Panc1 (cell line): ENCODE measurements around the gene SUGCT. TPM values are rescaled to one million over a fixed set of nuclear protein-coding genes. Genes with fewer than 3 reads are reported as not detected.

Source experiments
- ATAC-seq: fragments of 200-7000 bp; cut with Tn5 transposase; 2 replicates; pipeline ENCODE4 v1.9.1; 2020; ENCODE audit warnings: mild to moderate bottlenecking, moderate library complexity
- BruUV-seq: library from RNA; stranded (reverse); fragments of 400-500 nt; replicated peaks from 2 replicates; lab custom pipeline; 2021; lab: Mats Ljungman, UMichigan
- CTCF ChIA-PET: fragments of 300-600 bp; sonication (Branson Sonifier 250); formaldehyde crosslinking; loops from one replicate; lab custom pipeline; 2022; ENCODE audit warnings: antibody characterized with exemption; lab: Charles Lee
- POLR2A ChIA-PET: fragments of 300-600 bp; sonication (Branson Sonifier 250); formaldehyde crosslinking; loops from one replicate; lab custom pipeline; 2022; ENCODE audit warnings: antibody characterized with exemption; lab: Charles Lee
- DNase-seq: peaks from one replicate; pipeline ENCODE4 v3.0.0-alpha.2; 2010; ENCODE audit warnings: low read depth, low spot score
- H3K27ac ChIP-seq: 2 replicates; pipeline ENCODE4 v1.5.1; 2011; ENCODE audit warnings: mild to moderate bottlenecking, low read length, inconsistent platforms
- H3K27me3 ChIP-seq: fragments of 200-500 bp; sonication (Bioruptor generic); 2 replicates; pipeline ENCODE4 v1.6.0; 2014; ENCODE audit warnings: low read length, inconsistent platforms; ENCODE audit not compliant: control insufficient read depth, insufficient read depth
- H3K36me3 ChIP-seq: fragments of 200-500 bp; sonication (Bioruptor generic); 2 replicates; pipeline ENCODE4 v1.5.1; 2014; ENCODE audit warnings: inconsistent platforms, mild to moderate bottlenecking, low read length, moderate library complexity; ENCODE audit not compliant: control insufficient read depth, insufficient read depth
- H3K4me1 ChIP-seq: 2 replicates; pipeline ENCODE4 v1.5.1; 2011; ENCODE audit warnings: inconsistent platforms, mild to moderate bottlenecking, low read length, moderate library complexity; ENCODE audit not compliant: control insufficient read depth, insufficient read depth
- H3K4me3 ChIP-seq, 2 experiments: 2 replicates each; pipeline ENCODE4 v1.5.1; 2011 to 2012; ENCODE audit warnings: low read depth in 2 of 2, low read length in 2 of 2, mild to moderate bottlenecking in 2 of 2, inconsistent platforms in 1 of 2, moderate library complexity in 1 of 2
- H3K9me3 ChIP-seq: fragments of 200-500 bp; sonication (Bioruptor generic); 2 replicates; pipeline ENCODE4 v1.5.1; 2014; ENCODE audit warnings: low read depth, mild to moderate bottlenecking, inconsistent platforms, low read length, moderate library complexity; ENCODE audit not compliant: control insufficient read depth, insufficient read depth
- CTCF ChIP-seq: fragments of 450-650 bp; IDR thresholded peaks from 2 replicates; pipeline ENCODE4 v1.5.1; 2017; ENCODE audit warnings: mild to moderate bottlenecking
- POLR2AphosphoS5 ChIP-seq: IDR thresholded peaks from 2 replicates; pipeline ENCODE4 v1.6.1; 2012; ENCODE audit warnings: mild to moderate bottlenecking, low read depth, low read length, moderate library complexity
- REST ChIP-seq, 2 experiments: IDR thresholded peaks; 2 replicates each; pipeline ENCODE4 v1.6.1; 2011 to 2012; ENCODE audit warnings: low read depth in 2 of 2, control low read depth in 1 of 2, low read length in 1 of 2, mild to moderate bottlenecking in 1 of 2, moderate library complexity in 1 of 2; ENCODE audit not compliant: insufficient read depth in 1 of 2
- SIN3A ChIP-seq: IDR thresholded peaks from 2 replicates; pipeline ENCODE4 v1.6.1; 2012; ENCODE audit warnings: low read depth, mild to moderate bottlenecking, low read length, moderate library complexity, borderline replicate concordance; ENCODE audit not compliant: insufficient read depth
- TCF7L2 ChIP-seq: IDR thresholded peaks from 2 replicates; pipeline ENCODE4 v1.6.1; 2011; ENCODE audit warnings: mild to moderate bottlenecking, low read depth, low read length, inconsistent platforms
- in situ Hi-C: cut with HindIII; loops from 2 replicates; pipeline ENCODE4 v1.10.0; 2016; ENCODE audit warnings: low sequenced_read_pairs, low pct_unique_long_range_greater_than_20kb
- intact Hi-C: fragments of 100-400 bp; cut with micrococcal nuclease; formaldehyde crosslinking; loops from one replicate; pipeline ENCODE4 v1.10.0; 2022; ENCODE audit not compliant: unreplicated experiment
- total RNA-seq: library from RNA; stranded (reverse); gene quantifications from one replicate; pipeline ENCODE4 v1.2.1, GENCODE V29; 2021; ENCODE audit not compliant: unreplicated experiment

SUGCT gene
- total RNA-seq, 1 experiment from 2014 or later, result 3.1 TPM

- in situ Hi-C loops, result no loop called here
- DNase-seq, result no peak
- Histone ChIP-seq H3K4me1 (peaks cover 10% of the 10 kb centered on the region; the same call in 1 of the 2 replicates), H3K9me3 (no peaks in the 10 kb centered on the region), H3K27ac (peak overlapping the region; percentile 95), H3K4me3 (peak overlapping the region; percentile 71 to 79), H3K27me3 (no peaks in the 10 kb centered on the region), H3K36me3 (no peaks in the 10 kb centered on the region; the same call in none of the 2 replicates)
- BruUV-seq, result TSS peak; percentile 84
- peak; percentile 80 for ATAC-seq
- CTCF ChIA-PET, result interaction anchor here (0.6 kb wide), 3 partner anchors 23 to 1476 kb away, joined by 3 to 14 read pairs (median 5); no protein-coding TSS in a partner anchor
- TF ChIP-seq SIN3A (no peak), REST (IDR thresholded peaks at IDR 0.05; ENCODE audit: insufficient read depth in 1 of 2, low read depth in 2 of 2, low read length in 1 of 2) (no peak), TCF7L2 (no peak), CTCF (no peak), POLR2AphosphoS5 (no peak)
- POLR2A ChIA-PET, result interaction anchor here (0.6 kb wide), 1 partner anchor 16 kb away, joined by 3 read pairs; no protein-coding TSS in a partner anchor
- intact Hi-C loops, result no loop called here
Observed at GRCh38 chr7:40133561-40134427, 1.0 kb upstream of the SUGCT start.

- POLR2A ChIA-PET, result no interaction called here
- peak overlapping the region; percentile 95 for H3K27ac ChIP-seq
Observed at GRCh38 chr7:40135317-40135610, 459 bp downstream of the SUGCT start.

More at GRCh38 chr7:40135317-40135610, 459 bp downstream of the SUGCT start:
- no peak for DNase-seq
- Histone ChIP-seq H3K4me3 (peak overlapping the region; percentile 71 to 79), H3K4me1 (peaks cover 10% of the 10 kb centered on the region; the same call in 1 of the 2 replicates), H3K36me3 (no peaks in the 10 kb centered on the region; the same call in none of the 2 replicates), H3K9me3 (no peaks in the 10 kb centered on the region), H3K27me3 (no peaks in the 10 kb centered on the region)
- no TSS peak for BruUV-seq
- no peak for TF ChIP-seq CTCF
- no peak for TF ChIP-seq POLR2AphosphoS5
- no peak for TF ChIP-seq SIN3A
- no peak for TF ChIP-seq REST (IDR thresholded peaks at IDR 0.05; ENCODE audit: insufficient read depth in 1 of 2, low read depth in 2 of 2, low read length in 1 of 2)
- TF ChIP-seq TCF7L2, result no peak
- intact Hi-C loops (no loop called here), in situ Hi-C loops (no loop called here)
- CTCF ChIA-PET, result interaction anchor here (0.6 to 0.7 kb wide), 2 partner anchors 22 to 29 kb away, joined by 3 to 5 read pairs; no protein-coding TSS in a partner anchor
- ATAC-seq, result no peak
